ENCODE results near the gene PRDM16. TPM values are rescaled to one million over a fixed set of nuclear protein-coding genes. Genes with fewer than 3 reads are reported as not detected.

Gene PRDM16
- total and polyA plus RNA-seq, 7 donors, result 0.04 to 1.2 (median 0.31) TPM

GRCh38 chr1:3152143-3152542 is 83.1 kb downstream of the PRDM16 start:
- no peak overlapping the region for H3K4me3 ChIP-seq
- no peaks in the 10 kb centered on the region for H3K9me3 ChIP-seq
- no peak overlapping the region for H3K27ac ChIP-seq
- no peak for DNase-seq
- ATAC-seq, result no peak
- H3K36me3 ChIP-seq (ENCODE audit: insufficient read depth in 1 of 2, low read depth in 1 of 2), result no peaks in the 10 kb centered on the region
- H3K4me1 ChIP-seq, result no peaks in the 10 kb centered on the region
- TF ChIP-seq CTCF (IDR thresholded peaks at IDR 0.05), result no peak
- peaks cover 0 to 37% (median 4%) of the 10 kb centered on the region in 3 donors for H3K27me3 ChIP-seq (ENCODE audit: insufficient read depth in 3 of 3, low read length in 2 of 3)
- intact Hi-C loops (cut with DNase I), result no loop called here

- Histone ChIP-seq H3K9me3 (no peaks in the 10 kb centered on the region), H3K27ac (no peak overlapping the region), H3K4me1 (no peaks in the 10 kb centered on the region), H3K36me3 (ENCODE audit: insufficient read depth in 1 of 2, low read depth in 1 of 2) (no peaks in the 10 kb centered on the region), H3K4me3 (no peak overlapping the region), H3K27me3 (ENCODE audit: insufficient read depth in 3 of 3, low read length in 2 of 3) (peaks cover 0 to 42% (median 4%) of the 10 kb centered on the region in 3 donors)
- intact Hi-C loops (cut with DNase I), result no loop called here
- TF ChIP-seq CTCF (IDR thresholded peaks at IDR 0.05), result no peak
- 84 to 88% (median 87%) methylated on average over 13 of the region's 13 CpGs for WGBS, 3 donors
- ATAC-seq (no peak), DNase-seq (no peak)
Measured at GRCh38 chr1:3153197-3153596, 84.2 kb downstream of the PRDM16 start.

- TF ChIP-seq CTCF (IDR thresholded peaks at IDR 0.05), result no peak
- no peak overlapping the region for H3K27ac ChIP-seq
- H3K4me1 ChIP-seq, result no peaks in the 10 kb centered on the region
- DNase-seq (no peak), ATAC-seq (no peak)
- H3K4me3 ChIP-seq, result no peak overlapping the region
- H3K27me3 ChIP-seq (ENCODE audit: insufficient read depth in 3 of 3, low read length in 2 of 3), result peaks cover 0 to 42% (median 4%) of the 10 kb centered on the region in 3 donors
- no peaks in the 10 kb centered on the region for H3K36me3 ChIP-seq (ENCODE audit: insufficient read depth in 1 of 2, low read depth in 1 of 2)
- H3K9me3 ChIP-seq, result no peaks in the 10 kb centered on the region
- intact Hi-C loops (cut with DNase I), result no loop called here
- 79 to 85% (median 83%) methylated on average over 38 of the region's 38 CpGs for WGBS, 3 donors
Measured at GRCh38 chr1:3153902-3154795, 85.1 kb downstream of the PRDM16 start.

- no peak for TF ChIP-seq CTCF (IDR thresholded peaks at IDR 0.05)
- Histone ChIP-seq H3K9me3 (no peaks in the 10 kb centered on the region), H3K27ac (no peak overlapping the region), H3K27me3 (ENCODE audit: insufficient read depth in 3 of 3, low read length in 2 of 3) (peaks cover 0 to 42% (median 4%) of the 10 kb centered on the region in 3 donors), H3K4me1 (no peaks in the 10 kb centered on the region), H3K36me3 (ENCODE audit: insufficient read depth in 1 of 2, low read depth in 1 of 2) (no peaks in the 10 kb centered on the region), H3K4me3 (no peak overlapping the region)
- 45 to 47% (median 45%) methylated on average over 38 to 42 of the region's 42 CpGs for WGBS, 3 donors
- ATAC-seq (no peak), DNase-seq (no peak)
- intact Hi-C loops (cut with DNase I), result no loop called here
Measured at GRCh38 chr1:3155056-3155925, 86.3 kb downstream of the PRDM16 start.
